HK-2 (cell line): ENCODE results near the gene ATP2A3.
A peak's percentile ranks its signal among the peaks of the same experiment; 100 is the strongest.
"Not testable (repeated sequence)": the region's sequence is repeated elsewhere in the genome, so short reads cannot be mapped to it uniquely, and the experiment has no call there.

Experiments used
- DNase-seq: peaks from one replicate; pipeline ENCODE4 v3.0.0-alpha.2; 2018; ENCODE audit not compliant: unreplicated experiment

ATP2A3 gene

DNA sequence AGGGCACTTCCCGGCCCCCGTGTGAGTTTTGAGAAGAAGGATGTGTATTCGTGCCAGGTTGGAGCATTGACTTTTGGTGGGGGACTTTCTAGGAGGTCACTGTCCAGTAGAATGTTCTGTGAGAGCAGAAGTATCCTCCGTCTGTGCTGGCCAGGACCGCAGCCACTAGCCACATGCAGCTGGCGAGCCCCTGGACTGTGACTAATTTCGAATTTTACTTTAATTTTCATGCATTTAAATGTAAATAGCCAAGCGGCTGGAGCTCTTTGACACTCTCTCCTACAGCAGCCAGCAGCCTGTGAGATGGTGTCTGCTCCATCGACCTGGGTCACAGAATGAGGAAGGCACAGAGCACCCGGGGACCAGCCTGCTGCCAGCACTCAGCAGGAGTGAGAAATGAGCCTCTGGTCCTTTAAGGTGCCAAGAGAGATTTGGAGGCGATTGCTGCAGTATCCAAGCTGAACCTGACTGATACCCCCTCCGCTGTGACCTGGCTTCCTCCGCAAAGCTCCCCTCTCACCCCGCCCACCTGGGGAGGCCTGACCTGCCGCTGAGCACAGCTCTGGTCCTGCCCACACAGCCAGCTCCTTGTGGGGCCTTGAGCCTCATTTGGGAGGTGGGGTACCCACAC is 7.8 kb downstream of the ATP2A3 start:
- DNase-seq = no peak

DNA sequence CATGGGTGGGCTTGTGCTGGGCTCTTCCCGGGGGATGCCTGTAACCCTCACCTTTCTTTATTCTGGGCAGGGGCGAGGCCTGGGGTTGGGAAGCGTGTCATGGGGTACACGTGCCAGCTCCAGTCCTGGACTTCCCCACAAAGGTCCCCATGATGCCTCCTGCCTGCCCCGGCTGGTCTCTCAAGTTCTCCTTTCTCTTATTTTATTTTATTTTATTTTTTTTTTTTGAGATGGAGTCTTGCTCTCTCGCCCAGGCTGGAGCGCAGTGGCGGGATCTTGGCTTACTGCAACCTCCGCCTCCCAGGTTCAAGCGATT is 8.6 kb downstream of the ATP2A3 start:
- no peak for DNase-seq

DNA sequence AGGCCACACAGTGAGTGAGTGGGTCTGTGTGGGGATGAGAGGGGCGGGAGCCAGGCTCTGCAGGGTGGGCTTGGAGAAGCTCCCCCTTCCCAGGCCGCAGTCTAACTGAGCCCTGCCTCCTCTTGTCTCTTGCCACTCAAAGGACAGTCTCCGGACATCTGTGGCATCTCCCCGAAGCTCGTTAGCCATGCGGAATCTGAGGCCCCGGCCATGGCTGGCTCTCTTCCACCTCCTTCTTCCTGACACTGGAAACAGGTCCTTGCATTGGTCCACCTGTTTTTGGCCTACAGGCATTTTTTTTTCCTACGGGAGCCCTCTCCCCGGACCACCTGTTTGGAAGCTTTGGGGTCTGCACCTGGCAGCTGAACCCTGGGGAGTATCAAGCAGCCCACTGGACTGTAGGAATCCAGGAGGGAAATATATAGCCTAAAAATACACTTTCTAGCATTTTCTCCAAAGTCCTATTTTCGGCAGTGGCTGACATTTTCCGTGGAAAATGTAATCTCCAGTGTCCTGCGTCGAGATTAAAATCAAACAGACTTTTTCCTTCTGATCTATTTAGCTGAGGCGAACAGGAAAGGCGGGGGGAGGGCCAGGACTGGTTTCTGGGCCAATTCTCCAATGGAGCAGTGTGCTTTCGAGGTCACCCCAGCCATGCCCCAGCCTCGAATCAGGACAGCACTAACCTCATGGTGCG is 9.1 kb downstream of the ATP2A3 start:
- no peak for DNase-seq

DNA sequence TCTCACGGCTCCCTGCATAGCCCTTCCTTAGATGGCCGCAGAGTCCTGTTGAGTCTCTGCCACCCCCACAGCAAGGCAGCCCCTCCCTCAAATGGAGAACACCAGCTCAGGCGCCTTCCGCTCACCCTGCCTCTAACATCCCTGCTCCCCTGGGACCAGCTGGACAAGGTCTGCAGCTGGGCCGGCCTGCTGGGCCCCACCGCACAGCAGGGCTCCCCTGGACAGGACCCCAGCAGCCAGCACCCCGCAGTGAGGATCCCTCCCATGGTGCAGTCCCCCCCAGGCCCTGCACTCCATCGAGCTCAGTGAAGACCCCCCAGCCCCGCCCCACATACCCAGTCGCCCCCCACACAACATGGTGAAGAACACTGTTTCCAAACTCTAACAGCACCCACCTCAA is 10.2 kb downstream of the ATP2A3 start:
- no peak for DNase-seq

DNA sequence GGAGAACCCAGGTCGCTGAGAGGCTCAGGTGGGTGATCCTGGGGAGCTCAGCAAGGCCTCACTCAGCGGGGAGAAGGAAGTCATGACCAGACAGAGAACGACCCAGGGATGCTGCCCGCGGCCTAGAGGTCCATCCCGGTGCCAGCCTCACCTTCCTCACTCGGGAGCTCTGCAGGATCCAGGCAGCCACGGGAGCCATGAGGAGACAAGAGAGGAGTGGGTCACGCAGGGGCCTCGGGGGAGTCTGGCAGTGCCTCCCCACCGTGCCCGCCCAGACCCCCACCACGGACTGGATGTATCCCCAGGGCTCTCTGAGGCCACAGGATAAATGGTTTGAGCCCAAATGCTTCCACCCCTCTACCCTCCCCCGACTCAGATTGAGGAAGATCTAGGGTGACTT is 10.7 kb downstream of the ATP2A3 start:
- no peak for DNase-seq

DNA sequence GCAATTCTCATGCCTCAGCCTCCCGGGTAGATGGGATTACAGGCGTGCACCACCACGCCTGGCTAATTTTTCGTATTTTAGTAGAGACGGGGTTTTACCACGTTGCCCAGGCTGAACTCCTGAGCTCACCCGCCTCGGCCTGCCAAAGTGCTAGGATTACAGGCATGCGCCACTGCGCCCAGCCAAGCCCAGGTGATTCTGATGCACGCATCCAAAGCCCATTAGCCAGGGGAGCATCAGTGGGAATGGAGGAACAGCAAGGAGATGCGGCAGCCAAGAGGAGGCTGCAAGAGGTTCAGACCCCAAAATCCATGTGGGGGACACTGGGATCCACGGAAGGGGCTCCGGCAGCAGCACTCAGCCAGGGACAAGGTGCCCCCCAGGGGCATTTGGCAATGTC is 12.1 kb downstream of the ATP2A3 start:
- no peak for DNase-seq

DNA sequence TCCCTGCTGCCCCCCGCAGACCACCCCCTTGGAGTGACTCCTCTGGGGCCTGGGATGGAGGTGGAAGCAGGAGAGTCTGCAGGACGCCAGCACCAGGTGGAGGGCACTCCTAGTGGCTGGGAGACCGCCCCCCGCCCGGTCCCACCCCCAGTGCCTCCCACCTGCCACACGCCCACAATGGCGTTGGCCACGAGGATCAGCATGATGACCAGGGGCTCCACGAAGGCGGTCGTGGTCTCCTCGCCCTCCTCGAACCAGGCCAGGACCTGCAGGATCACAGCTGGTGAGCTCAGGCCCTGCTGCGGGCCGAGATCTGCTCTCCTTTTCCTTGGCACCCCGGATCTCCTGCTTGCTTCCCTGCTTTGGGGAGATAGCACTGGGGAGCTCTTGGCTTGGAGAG is 12.8 kb downstream of the ATP2A3 start:
- DNase-seq = no peak

DNA sequence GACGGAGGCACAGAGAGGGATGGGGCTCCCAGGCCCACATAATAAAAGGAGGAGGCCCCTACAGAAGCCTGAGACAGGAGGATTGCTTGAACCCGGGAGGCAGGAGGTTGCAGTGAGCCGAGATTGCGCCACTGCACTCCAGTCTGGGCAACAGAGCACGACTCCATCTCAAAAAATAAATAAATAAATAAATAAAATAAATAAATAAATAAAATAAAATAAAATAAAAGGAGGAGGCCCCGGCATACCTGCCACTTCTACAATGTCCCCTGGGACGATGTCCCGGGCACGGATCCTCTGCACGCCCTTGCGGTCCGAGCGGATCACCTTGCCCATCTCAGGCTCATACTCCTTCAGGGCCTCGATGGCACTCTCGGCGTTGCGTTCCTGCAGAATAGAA is 13.2 kb downstream of the ATP2A3 start:
- no peak for DNase-seq

DNA sequence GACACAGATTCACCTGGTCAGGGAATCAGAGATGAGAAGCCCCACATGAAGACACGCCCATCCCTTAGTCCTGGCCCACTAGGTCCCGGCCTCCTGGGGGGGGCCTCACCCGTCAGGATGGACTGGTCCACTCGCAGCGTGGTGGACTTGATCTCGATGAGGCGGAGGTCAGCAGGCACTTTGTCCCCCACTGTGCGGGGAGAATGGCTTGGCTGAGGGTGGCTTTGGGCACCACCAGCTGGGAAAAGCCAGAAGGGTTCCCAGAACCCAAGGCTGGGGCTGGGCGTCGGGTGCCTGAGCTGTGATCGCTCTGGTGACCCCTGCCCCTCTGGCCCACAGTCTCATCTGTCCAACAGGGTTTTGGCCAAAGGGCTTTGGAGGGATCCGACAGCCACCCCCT is 13.7 kb downstream of the ATP2A3 start:
- DNase-seq = no peak

DNA sequence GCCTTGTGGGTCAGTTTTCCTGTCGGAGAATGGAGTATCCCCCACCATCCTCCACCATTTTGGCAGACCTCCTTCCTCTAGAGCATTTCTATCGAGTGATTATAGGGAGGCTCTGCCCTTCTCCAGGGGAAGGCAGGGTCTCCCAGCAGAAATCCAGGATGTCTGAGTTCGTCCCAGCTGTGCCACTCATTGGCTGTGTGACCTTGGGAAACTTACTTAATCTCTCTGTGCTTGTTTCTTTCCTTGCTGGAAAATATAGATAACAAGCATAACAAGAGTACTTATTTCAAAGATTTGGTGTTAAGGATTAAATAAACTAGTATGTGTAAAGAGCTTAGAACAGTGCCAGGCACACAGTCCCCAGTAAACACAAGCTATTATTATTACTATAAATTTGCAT is 14.8 kb downstream of the ATP2A3 start:
- no peak for DNase-seq

DNA sequence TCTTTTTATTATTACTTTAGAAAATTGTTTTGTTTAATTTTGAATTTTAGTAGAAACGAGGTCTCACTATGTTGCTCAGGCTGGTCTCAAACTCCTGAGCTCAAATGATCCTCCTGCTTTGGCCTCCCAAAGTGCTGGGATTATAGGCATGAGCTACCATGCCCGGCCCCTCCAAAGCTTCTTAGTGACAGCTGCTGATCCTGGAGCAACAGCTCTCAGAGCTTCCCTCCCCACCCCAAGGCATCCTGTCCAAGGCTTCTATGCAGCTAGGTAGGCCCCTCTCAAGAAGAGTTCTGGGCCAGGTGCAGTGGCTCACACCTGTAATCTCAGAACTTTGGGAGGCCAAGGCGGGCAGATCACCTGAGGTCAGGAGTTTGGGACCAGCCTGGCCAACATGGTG is 15.7 kb downstream of the ATP2A3 start:
- not testable (repeated sequence) for DNase-seq

DNA sequence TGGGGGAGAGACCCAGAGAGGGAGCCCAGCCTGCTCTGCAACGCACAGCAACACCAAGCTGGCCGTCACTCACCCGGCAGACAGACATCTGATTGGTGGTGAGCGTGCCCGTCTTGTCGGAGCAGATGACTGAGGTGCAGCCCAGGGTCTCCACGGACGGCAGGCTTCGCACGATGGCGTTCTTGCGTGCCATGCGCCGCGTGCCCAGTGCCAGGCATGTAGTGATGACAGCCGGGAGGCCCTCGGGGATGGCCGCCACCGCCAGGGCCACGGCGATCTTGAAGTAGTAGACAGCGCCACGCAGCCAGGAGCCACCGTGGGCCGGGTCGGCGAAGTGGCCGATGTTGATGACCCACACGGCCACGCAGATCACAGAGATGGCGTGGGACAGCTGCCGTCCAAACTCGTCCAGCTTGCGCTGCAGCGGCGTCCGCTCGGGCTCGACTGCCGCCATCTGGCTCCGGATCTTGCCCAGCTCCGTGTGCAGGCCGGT is 16.9 kb downstream of the ATP2A3 start:
- DNase-seq = no peak

DNA sequence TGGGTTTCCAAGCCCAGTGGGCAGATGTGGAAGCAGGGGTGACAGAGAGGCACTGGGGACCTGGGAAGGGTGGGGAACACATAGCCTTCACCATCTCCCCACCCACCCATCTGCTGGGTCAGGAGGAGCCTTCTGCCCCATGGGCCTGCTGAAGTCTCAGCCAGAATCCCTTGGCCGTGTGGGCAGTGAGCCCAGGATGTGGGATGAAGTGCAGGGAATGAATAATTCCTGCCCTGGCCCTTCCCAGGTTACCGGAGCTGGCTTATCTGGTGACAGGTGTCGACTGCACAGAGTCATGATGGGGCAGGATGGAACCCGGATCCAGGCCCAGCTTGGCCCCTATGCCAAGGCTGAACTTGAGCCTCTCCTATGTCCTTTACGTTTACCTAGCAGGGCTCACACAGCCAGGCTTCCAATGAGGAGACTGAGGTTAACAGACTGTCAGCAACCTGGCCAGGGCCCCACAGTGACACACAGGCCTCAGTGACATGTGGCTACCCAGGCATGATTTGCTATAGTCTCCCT is 17.5 kb downstream of the ATP2A3 start:
- no peak for DNase-seq

DNA sequence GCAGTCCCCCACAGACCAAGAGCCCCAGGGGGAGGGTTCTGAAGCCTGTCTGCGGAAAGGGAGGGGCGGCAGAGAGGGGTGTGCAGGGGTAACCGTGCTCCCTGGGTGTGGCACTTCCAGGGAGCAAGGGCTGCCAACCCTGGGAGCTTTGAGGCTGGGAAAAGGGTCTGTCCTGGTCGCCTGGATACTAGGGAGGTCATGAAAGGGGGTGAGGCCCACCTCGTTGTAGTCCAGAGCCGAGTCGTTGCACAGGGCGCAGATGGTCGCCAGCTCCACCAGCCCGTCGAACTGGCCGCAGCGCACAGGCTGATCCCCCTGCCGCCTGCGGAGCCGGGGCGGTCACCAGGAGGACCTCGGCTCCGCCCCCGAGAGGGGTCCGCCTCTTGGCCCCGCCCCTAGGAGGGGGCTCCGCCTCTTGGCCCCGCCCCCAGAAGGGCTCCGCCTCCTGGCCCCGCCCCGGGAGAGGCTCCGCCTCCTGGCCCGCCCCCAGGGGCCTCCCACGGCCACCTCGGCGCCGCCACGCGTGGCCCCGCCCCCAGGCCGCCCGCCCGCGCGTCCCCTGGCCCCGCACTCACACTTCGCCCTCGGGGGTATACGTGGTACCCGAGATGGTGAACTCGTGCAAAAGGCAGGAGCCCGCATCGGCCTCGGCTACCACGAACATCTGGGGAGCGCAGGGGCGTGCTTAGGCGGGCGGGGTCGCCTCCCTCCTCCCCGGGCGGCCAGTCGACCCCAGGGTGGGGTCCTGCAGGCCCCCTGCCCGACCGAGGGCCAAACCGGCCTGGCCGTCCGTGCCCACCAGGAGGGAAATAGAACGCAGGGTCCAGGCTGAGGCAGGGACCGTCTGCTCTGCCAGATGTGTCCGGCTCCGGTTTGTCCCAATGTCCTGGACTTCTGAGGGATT is 19.5 kb downstream of the ATP2A3 start:
- no peak for DNase-seq

DNA sequence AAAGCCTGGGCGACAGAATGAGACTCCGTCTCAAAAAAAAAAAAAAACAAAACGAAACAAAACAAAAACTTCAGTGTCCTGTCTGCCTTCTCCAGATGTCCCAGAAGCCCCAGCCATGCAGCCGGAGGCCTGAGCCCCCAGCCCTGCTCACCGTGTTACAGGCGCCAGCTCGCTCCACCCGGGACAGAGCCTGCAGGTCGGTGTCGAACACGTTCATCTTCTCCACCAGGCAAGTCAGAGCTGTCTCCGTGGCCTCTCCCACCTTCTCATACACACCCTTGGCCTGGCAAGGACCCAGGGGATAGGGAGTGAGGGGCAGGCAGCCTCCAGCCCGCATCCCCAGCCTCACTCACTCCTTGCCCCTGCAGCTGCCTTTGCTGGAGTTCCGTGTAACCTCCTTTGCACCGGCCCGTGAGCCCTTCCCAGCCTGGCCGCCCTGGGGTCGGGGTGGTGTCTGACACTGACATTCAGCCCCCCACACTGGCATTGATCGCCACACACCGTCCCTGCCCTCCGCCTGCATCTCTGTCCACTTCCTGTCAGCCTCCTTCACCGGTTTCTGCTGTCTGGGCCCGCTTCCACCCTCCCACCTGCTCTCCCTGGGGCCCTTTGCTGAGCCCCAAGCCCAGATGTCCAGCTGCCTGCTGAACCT is 20.9 kb downstream of the ATP2A3 start:
- no peak for DNase-seq

DNA sequence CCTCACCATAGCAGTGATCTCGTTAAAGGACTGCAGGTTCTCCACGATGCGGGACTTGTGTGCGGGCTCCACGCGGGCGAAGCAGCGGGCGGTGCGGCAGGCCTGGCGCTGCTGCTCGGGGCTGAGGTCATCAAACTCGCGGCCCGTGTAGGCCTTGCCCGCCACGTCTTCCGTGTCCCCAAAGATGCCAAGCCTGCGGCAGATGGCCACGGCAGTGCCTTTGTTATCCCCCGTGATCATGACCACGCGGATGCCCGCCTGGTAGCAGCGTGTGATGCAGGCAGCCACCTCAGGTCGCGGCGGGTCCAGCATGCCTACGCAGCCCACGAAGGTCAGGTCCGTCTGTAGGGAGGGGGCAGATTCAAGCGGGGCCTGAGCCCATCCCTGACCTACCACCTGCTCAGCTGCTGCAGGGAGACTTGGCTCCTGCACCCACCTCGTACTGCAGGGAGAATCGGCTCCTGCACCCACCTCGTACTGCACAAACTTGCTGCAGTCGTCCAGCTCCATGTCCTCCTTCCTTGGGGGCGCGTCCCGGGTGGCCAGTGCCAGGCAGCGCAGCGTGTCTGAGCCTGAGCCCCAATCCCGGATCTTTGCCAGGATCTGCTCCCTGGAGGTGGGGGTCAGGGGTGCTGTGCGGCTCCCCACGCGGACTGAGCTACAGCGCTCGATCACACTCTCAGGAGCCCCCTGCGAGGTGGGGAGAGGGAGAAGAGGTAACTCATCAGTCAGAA is 23.1 kb downstream of the ATP2A3 start:
- DNase-seq = no peak

DNA sequence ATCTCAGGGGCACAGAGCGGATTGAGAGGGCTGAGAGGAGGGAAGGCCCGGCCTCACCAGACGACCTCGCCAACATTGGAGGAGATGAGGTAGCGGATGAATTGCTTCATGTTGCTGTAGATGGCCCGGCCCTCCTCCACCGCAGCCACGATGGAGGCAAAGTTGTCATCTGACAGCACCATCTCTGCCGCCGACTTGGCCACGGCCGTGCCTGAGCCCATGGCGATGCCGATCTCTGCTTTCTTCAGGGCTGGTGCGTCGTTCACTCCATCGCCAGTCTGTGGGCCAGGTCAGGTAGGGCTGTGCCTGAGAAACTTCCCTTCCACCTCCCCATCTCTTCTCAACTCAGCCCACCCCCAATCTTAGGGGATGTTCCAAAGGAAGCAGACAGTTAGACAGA is 26.9 kb downstream of the ATP2A3 start:
- DNase-seq = no peak

DNA sequence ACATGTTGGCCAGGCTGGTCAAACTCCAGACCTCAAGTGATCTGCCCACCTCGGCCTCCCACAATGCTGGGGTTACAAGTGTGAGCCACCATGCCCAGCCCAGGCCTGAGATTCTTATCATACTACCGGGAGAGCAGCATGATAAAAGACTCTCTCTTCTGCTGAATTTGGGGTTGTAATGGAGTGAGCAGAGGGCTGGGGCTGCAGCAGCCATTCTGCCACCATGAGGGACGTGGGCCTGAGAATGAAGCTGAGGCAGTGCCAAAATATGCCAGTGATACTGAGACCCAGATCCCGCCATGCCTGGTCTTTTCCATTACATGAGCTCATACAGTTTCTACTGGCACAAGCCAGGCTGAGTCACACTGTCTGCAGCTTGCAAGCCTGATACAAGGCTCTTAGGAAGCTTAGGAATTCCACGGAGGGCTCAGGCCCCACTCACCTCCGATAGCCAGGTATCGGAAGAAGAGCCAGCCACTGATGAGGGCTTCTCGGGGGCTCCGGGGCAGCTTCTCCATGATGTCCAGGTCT is 28.3 kb downstream of the ATP2A3 start:
- DNase-seq = no peak

DNA sequence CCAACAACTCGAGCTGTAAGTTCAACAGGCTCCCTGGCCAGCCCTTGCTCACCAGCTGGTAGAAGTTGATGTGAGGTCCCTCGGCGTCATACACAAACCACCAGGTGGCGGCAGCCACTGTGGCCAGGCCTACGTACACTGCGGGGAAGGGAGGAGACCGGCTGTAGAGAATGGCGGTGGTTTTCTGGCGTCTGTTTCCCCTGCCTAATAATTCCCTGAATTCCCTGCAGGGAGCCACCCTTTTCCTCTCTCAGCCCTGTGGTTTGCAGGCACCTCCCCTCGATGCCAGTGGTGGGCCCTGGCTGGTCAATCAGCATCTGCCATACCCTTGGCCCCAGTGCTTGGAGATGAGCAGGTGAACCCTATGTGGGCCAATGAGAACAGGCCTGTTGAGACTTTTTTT is 29.1 kb downstream of the ATP2A3 start:
- DNase-seq = peak; percentile 25

DNA sequence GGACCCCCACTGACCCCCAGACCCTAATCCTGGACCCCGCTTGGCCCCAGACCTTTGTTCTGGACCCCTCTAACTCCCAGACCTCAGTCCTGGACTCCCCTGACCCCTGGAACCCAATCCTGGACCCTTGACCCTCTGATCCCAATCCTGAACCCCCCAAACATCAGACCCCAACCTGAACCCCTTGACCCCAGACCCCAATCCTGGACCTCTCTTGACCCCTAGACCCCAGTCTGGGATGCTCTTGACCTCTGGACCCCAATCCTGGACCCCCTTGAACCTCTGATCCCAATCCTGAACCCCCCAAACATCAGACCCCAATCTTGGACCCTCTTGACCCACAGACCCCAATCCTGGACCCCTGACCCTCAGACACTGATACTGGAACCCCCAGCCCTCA is 34.5 kb downstream of the ATP2A3 start:
- DNase-seq = no peak

DNA sequence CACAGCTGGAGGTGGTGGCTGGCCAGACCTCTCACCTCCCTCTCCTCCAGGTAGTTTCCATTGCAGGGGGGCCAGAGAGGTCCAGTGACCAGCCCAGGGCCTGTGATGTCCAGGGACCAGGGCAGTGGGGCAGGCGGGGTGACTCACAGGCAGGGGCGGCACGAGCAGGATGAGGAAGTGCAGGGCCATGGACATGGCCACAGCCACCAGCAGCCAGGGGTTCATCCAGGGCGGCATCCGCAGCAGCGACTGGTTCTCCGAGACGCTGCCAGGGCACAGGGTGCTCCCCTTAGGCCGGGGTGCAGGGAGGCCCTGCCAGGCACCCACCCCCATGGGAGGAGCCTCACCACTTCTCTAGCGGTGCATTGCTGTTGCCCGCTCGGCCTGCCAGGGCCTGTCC is 35.1 kb downstream of the ATP2A3 start:
- DNase-seq = no peak
